Endothelial cell of umbilical vein (primary cell): ENCODE results near the gene TIPARP.

Source experiments
- EZH2 ChIP-seq: IDR thresholded peaks from 2 replicates; pipeline ENCODE4 v1.6.1; 2012; ENCODE audit warnings: borderline replicate concordance, low read depth, mild to moderate bottlenecking, moderate library complexity, low read length, inconsistent platforms; ENCODE audit not compliant: severe bottlenecking
- FOS ChIP-seq: IDR thresholded peaks from 2 replicates; pipeline ENCODE4 v1.6.1; 2011; ENCODE audit warnings: mild to moderate bottlenecking, low read length, moderate library complexity, borderline replicate concordance; ENCODE audit not compliant: insufficient read depth
- GATA2 ChIP-seq: IDR thresholded peaks from 2 replicates; pipeline ENCODE4 v1.7.0; 2011; ENCODE audit warnings: low read depth, mild to moderate bottlenecking, moderate library complexity, mixed read lengths, low read length; ENCODE audit not compliant: insufficient read length, insufficient read depth
- MYC ChIP-seq: IDR thresholded peaks from one replicate; pipeline ENCODE4 v1.6.1; 2011; ENCODE audit warnings: mild to moderate bottlenecking, low read depth, low read length
- POLR2A ChIP-seq: IDR thresholded peaks from 2 replicates; pipeline ENCODE4 v1.6.1; 2012; ENCODE audit warnings: low read depth, mild to moderate bottlenecking, control low read depth, low read length
- POLR2AphosphoS5 ChIP-seq: IDR thresholded peaks from 2 replicates; pipeline ENCODE4 v1.6.1; 2012; ENCODE audit warnings: low read depth, mild to moderate bottlenecking, control low read depth, low read length, moderate library complexity; ENCODE audit not compliant: insufficient read depth
- TF ChIP-seq, protein P1 (sequence below), 2 donors: IDR thresholded peaks; 1 replicate in 1 of 2; 2 replicates in 1 of 2; pipeline ENCODE4 v1.5.1; 2011; ENCODE audit warnings: low read length in 2 of 2, mild to moderate bottlenecking in 2 of 2, moderate library complexity in 2 of 2, control low read depth in 1 of 2, inconsistent platforms in 1 of 2, low read depth in 1 of 2; ENCODE audit not compliant: insufficient read depth in 1 of 2; ENCODE audit errors: extremely low read depth in 1 of 2
- TF ChIP-seq, protein P2 (sequence below): IDR thresholded peaks from 2 replicates; pipeline ENCODE4 v1.6.1; 2011; ENCODE audit not compliant: insufficient read depth, insufficient read length

- TF ChIP-seq, protein P1, sequence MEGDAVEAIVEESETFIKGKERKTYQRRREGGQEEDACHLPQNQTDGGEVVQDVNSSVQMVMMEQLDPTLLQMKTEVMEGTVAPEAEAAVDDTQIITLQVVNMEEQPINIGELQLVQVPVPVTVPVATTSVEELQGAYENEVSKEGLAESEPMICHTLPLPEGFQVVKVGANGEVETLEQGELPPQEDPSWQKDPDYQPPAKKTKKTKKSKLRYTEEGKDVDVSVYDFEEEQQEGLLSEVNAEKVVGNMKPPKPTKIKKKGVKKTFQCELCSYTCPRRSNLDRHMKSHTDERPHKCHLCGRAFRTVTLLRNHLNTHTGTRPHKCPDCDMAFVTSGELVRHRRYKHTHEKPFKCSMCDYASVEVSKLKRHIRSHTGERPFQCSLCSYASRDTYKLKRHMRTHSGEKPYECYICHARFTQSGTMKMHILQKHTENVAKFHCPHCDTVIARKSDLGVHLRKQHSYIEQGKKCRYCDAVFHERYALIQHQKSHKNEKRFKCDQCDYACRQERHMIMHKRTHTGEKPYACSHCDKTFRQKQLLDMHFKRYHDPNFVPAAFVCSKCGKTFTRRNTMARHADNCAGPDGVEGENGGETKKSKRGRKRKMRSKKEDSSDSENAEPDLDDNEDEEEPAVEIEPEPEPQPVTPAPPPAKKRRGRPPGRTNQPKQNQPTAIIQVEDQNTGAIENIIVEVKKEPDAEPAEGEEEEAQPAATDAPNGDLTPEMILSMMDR (IDR thresholded peaks at IDR 0.05; ENCODE audit: extremely low read depth in 1 of 2, insufficient read depth in 1 of 2, low read depth in 1 of 2, low read length in 2 of 2), result no peak
- TF ChIP-seq EZH2 (no peak), POLR2A (no peak), GATA2 (no peak), POLR2AphosphoS5 (no peak), MYC (no peak), FOS (no peak)
- TF ChIP-seq, protein P2, sequence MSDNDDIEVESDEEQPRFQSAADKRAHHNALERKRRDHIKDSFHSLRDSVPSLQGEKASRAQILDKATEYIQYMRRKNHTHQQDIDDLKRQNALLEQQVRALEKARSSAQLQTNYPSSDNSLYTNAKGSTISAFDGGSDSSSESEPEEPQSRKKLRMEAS, result no peak
These were observed 31.4 kb upstream of the TIPARP start for GRCh38 chr3:156642750-156643728.
